HepG2 (cell line): ENCODE data around the gene PDGFA. TPM values are rescaled to one million over a fixed set of nuclear protein-coding genes. Genes with fewer than 3 reads are reported as not detected.

Experiments
- ATAC-seq: fragments of 200-7000 bp; cut with Tn5 transposase; 3 replicates; pipeline ENCODE4 v1.9.1; 2020; ENCODE audit warnings: mild to moderate bottlenecking, moderate library complexity
- BruUV-seq: library from RNA; stranded (reverse); fragments of 400-500 nt; replicated peaks from 2 replicates; lab custom pipeline; 2021; lab: Mats Ljungman, UMichigan
- CTCF ChIA-PET: fragments of 300-600 bp; formaldehyde crosslinking; extraction: SDS; loops from one replicate; lab custom pipeline; 2021; ENCODE audit warnings: low total read pairs, inconsistent platforms, low intra/inter-chr PET ratio; lab: Yijun Ruan, JAX
- POLR2A ChIA-PET: fragments of 350-600 bp; sonication (Branson Sonifier 250); formaldehyde crosslinking; loops from one replicate; lab custom pipeline; 2020; ENCODE audit warnings: antibody characterized with exemption, inconsistent platforms; lab: Yijun Ruan, JAX
- DNase-seq: peaks from one replicate; pipeline ENCODE4 v3.0.0-alpha.2; 2015; ENCODE audit warnings: low spot score
- FAIRE-seq: peaks from 3 replicates; lab custom pipeline; 2011; peaks lifted over from hg19 to GRCh38; lab: Jason Lieb, UNC
- H2AFZ ChIP-seq: one replicate; pipeline ENCODE4 v1.6.1; 2011; ENCODE audit warnings: low read length, inconsistent platforms
- H3K27ac ChIP-seq: fragments of 300-600 bp; 3 replicates; pipeline ENCODE4 v1.8.0; 2011; ENCODE audit warnings: mixed run types, mild to moderate bottlenecking, mixed read lengths, low read length, inconsistent platforms; ENCODE audit not compliant: insufficient read depth; ENCODE audit errors: extremely low read length
- H3K27me3 ChIP-seq, 2 experiments: fragments of 200-600 bp in 1 of 2; 2 replicates in 1 of 2; 3 replicates in 1 of 2; pipeline versions ENCODE4 v1.6.0 to v1.8.0; 2011; ENCODE audit warnings: low read length in 2 of 2, mild to moderate bottlenecking in 2 of 2, moderate library complexity in 2 of 2, inconsistent platforms in 1 of 2; ENCODE audit not compliant: insufficient read depth in 2 of 2, control insufficient read depth in 1 of 2
- H3K36me3 ChIP-seq, 2 experiments: fragments of 200-600 bp in 1 of 2; replicated peaks in 1 of 2; 2 replicates in 1 of 2; 3 replicates in 1 of 2; pipeline versions ENCODE4 v1.5.1 to v1.8.0; 2011; ENCODE audit warnings: low read length in 2 of 2, inconsistent platforms in 1 of 2; ENCODE audit not compliant: insufficient read depth in 2 of 2, control insufficient read depth in 1 of 2
- H3K4me1 ChIP-seq: 2 replicates; pipeline ENCODE4 v1.5.1; 2012; ENCODE audit warnings: low read length, inconsistent platforms; ENCODE audit not compliant: insufficient read depth
- H3K4me2 ChIP-seq: 2 replicates; pipeline ENCODE4 v1.6.0; 2011; ENCODE audit warnings: low read depth, low read length, inconsistent platforms
- H3K4me3 ChIP-seq, 3 experiments: fragments of 200-600 bp in 1 of 3; sonication (generic), shearing (Covaris generic) in 1 of 3; replicated peaks in 1 of 3; 2 replicates each; pipeline ENCODE4 v1.5.1; 2011 to 2016; ENCODE audit warnings: low read length in 3 of 3, inconsistent platforms in 2 of 3, low read depth in 2 of 3, mild to moderate bottlenecking in 2 of 3, control low read depth in 1 of 3, mixed read lengths in 1 of 3; ENCODE audit not compliant: insufficient read depth in 1 of 3
- H3K79me2 ChIP-seq: one replicate; pipeline ENCODE4 v1.6.1; 2011; ENCODE audit warnings: low read length, inconsistent platforms; ENCODE audit not compliant: insufficient read depth
- H3K9ac ChIP-seq: 2 replicates; pipeline ENCODE4 v1.6.0; 2011; ENCODE audit warnings: mild to moderate bottlenecking, low read depth, low read length, inconsistent platforms; ENCODE audit not compliant: insufficient read depth
- H3K9me3 ChIP-seq: 2 replicates; pipeline ENCODE4 v1.5.1; 2012; ENCODE audit warnings: mild to moderate bottlenecking, low read length
- H4K20me1 ChIP-seq: 2 replicates; pipeline ENCODE4 v1.6.0; 2011; ENCODE audit warnings: inconsistent platforms, mild to moderate bottlenecking, low read length, moderate library complexity; ENCODE audit not compliant: insufficient read depth
- ELF3 ChIP-seq: IDR thresholded peaks from 2 replicates; pipeline ENCODE4 v1.6.1; 2016; ENCODE audit warnings: missing genetic modification reagents, missing compliant biosample characterization
- ETV5 ChIP-seq: IDR thresholded peaks from 2 replicates; pipeline ENCODE4 v1.6.1; 2018; ENCODE audit warnings: missing biosample characterization, missing genetic modification reagents, inconsistent platforms, borderline replicate concordance
- MAX ChIP-seq: IDR thresholded peaks from 2 replicates; pipeline ENCODE4 v1.6.1; 2012; ENCODE audit warnings: inconsistent platforms
- NPAS2 ChIP-seq: sonication (generic); formaldehyde crosslinking; IDR thresholded peaks from 2 replicates; pipeline ENCODE4 v1.8.0; 2022; ENCODE audit warnings: mild to moderate bottlenecking, missing genetic modification reagents, borderline replicate concordance
- NR2C2 ChIP-seq: sonication (generic); formaldehyde crosslinking; IDR thresholded peaks from 2 replicates; pipeline ENCODE4 v1.4.0; 2020; ENCODE audit warnings: missing genetic modification reagents, mild to moderate bottlenecking, moderate library complexity, borderline replicate concordance
- PRDM10 ChIP-seq: sonication (generic); formaldehyde crosslinking; IDR thresholded peaks from 2 replicates; pipeline ENCODE4 v1.4.0; 2020; ENCODE audit warnings: low read depth, missing genetic modification reagents
- SRSF1 ChIP-seq: fragments of 200-400 bp; formaldehyde crosslinking; optimal IDR thresholded peaks from 2 replicates; pipeline ENCODE3; 2017; ENCODE audit warnings: mild to moderate bottlenecking, low read depth, low read length, moderate library complexity
- WGBS: methylation state at CpG from one replicate; pipeline ENCODE4 v1.1.6; 2017; ENCODE audit warnings: low lambda C conversion rate; 5-methylcytosine and 5-hydroxymethylcytosine counted together
- in situ Hi-C: cut with HindIII; loops from 2 replicates; pipeline ENCODE4 v1.10.0; 2017; ENCODE audit warnings: low pct_unique_long_range_greater_than_20kb; ENCODE audit not compliant: extremely low pct_ligation_motif_present
- intact Hi-C: fragments of 100-400 bp; cut with micrococcal nuclease; formaldehyde crosslinking; loops from one replicate; pipeline ENCODE4 v1.10.0; 2022; ENCODE audit not compliant: unreplicated experiment
- polyA plus RNA-seq, 8 experiments: library from polyadenylated mRNA; depleted of rRNA in 3 of 8; stranded (reverse) in 7 of 8; unstranded in 1 of 8; fragments of >200 nt; fragmentation: Illumina TruSeq in 4 of 8; extraction: Trizol in 4 of 8; gene quantifications; 2 replicates each; pipeline versions ENCODE4 v1.2.1 to v1.2.3, GENCODE V29; 2011 to 2016; ENCODE audit warnings: low read depth in 4 of 8, missing spikeins in 1 of 8, mixed read lengths in 1 of 8; ENCODE audit not compliant: insufficient read depth in 1 of 8
- total RNA-seq, 5 experiments: library from RNA; depleted of rRNA; stranded (reverse); fragments of >200 nt; fragmentation: Illumina TruSeq; extraction: Trizol; gene quantifications; 2 replicates each; pipeline ENCODE4 v1.2.3, GENCODE V29; 2016; ENCODE audit warnings: low read depth in 1 of 5
- TF ChIP-seq, protein P1 (sequence below): sonication (generic); formaldehyde crosslinking; IDR thresholded peaks from 2 replicates; pipeline ENCODE4 v1.4.0; 2020; ENCODE audit warnings: missing genetic modification reagents
- TF ChIP-seq, protein P2 (sequence below): sonication (generic); formaldehyde crosslinking; IDR thresholded peaks from 2 replicates; pipeline ENCODE4 v1.5.0; 2020; ENCODE audit warnings: mild to moderate bottlenecking, missing genetic modification reagents

PDGFA gene
- total and polyA plus RNA-seq, 2 of the 13 experiments (the other 11 are each of a cell fraction or from before 2014, with no cell fraction given): 1.5 to 3.4 TPM

DNA sequence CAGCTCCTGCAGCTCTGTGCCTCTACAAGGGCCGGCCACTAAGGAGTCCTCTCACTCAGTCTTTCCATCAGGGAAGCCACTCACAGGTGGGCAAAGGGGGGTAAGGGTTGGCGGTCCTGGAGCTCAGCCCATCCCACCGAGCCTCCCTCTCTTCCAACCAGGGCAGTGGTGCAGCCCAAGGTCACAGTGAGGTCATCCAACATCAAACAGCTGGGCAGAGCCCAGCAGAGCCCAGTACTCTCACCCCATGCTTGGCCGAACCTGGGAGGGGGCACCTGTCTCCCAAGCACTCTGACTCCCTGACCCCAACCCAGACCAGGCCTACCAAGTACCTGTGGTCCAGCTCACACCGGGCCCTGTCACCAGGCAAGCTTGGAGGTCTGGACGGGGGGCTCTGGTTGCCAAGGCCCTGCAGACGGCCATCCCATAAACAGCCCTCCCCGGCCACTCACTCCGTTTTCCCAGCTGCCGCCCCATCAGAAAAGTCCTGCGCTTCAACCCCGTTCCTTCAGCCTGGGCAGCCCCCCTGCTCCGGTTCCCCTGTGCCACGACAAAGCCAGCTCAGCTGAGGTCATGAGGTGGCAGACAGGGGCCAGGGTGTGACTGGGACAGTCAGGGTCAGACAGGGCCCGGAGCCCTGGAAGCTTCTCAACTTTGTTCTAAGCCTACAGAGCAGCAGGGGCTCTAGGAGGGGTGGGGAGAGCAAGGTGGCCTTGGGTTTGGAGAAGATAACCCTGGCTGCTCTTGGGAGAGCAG is 27.5 kb downstream of the PDGFA start (continued):
- peak; percentile 80; the same call in 1 of the 2 replicates for TF ChIP-seq PRDM10 (CRISPR knock-in tag)

DNA sequence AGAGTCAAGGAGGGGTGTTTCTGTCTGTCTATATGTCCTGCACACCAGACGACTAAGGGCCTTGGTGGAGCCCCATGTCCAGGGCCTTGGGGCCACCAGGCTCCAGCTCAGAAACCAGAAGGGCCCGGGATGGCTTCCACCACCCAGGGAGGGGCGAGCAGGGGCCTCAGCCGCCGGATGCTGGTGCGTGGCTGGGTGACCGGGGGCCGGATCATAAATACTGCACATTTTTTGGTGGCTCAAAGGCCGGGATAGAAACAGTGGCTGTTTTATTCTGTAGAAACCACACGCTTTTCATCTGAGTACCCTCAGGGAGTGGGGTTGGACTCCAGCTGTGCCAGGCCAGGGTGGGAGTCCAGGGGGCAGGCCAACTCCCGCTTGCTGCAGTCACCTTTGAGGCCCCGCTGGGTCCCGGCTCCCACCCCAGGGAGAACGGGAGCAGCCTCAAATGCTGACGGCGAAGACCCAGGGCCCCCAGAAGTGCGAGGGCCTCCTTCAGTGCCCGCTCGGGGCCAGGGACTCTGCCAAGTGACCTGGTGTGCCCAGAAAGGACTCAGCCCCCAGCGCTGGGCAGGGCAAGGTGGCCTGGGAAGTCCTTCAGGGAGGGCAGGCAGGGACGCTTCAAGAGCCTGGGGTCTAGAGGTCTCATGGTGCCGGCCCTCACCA is 28.2 kb downstream of the PDGFA start:
- Histone ChIP-seq H3K27me3 (peaks cover 2 to 5% of the 10 kb centered on the region in 2 experiments; a peak in 2 of 5 replicates), H3K9me3 (no peaks in the 10 kb centered on the region), H3K4me3 (peak overlapping the region in 2 of 3 experiments; percentile 7 to 57; a peak in 2 of 6 replicates), H3K9ac (peak overlapping the region; percentile 26; the same call in 1 of the 2 replicates), H3K36me3 (no peaks in the 10 kb centered on the region), H2AFZ (no peak overlapping the region), H3K27ac (no peak overlapping the region), H4K20me1 (no peaks in the 10 kb centered on the region), H3K4me2 (peak overlapping the region; percentile 65), H3K79me2 (no peaks in the 10 kb centered on the region), H3K4me1 (peaks cover 49% of the 10 kb centered on the region)
- in situ Hi-C loops: no loop called here
- DNase-seq (peak; percentile 48), ATAC-seq (peak; percentile 27), FAIRE-seq (no peak)
- ChIA-PET POLR2A (interaction anchor here (1.3 kb wide), 2 partner anchors 19 to 120 kb away, joined by 4 to 5 read pairs; no protein-coding TSS in a partner anchor), CTCF (no interaction called here)
- intact Hi-C loops: no loop called here
- 0% methylated on average over 7 of the region's 22 CpGs for WGBS
- BruUV-seq: no TSS peak
- peak; percentile 16; the same call in 1 of the 2 replicates for TF ChIP-seq ETV5 (CRISPR knock-in tag)
- no peak for TF ChIP-seq NPAS2 (CRISPR knock-in tag)
- TF ChIP-seq, protein P1, sequence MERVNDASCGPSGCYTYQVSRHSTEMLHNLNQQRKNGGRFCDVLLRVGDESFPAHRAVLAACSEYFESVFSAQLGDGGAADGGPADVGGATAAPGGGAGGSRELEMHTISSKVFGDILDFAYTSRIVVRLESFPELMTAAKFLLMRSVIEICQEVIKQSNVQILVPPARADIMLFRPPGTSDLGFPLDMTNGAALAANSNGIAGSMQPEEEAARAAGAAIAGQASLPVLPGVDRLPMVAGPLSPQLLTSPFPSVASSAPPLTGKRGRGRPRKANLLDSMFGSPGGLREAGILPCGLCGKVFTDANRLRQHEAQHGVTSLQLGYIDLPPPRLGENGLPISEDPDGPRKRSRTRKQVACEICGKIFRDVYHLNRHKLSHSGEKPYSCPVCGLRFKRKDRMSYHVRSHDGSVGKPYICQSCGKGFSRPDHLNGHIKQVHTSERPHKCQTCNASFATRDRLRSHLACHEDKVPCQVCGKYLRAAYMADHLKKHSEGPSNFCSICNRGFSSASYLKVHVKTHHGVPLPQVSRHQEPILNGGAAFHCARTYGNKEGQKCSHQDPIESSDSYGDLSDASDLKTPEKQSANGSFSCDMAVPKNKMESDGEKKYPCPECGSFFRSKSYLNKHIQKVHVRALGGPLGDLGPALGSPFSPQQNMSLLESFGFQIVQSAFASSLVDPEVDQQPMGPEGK (CRISPR knock-in tag): peak; percentile 85
- peak; percentile 15; the same call in 1 of the 2 replicates for TF ChIP-seq MAX
- TF ChIP-seq, protein P2, sequence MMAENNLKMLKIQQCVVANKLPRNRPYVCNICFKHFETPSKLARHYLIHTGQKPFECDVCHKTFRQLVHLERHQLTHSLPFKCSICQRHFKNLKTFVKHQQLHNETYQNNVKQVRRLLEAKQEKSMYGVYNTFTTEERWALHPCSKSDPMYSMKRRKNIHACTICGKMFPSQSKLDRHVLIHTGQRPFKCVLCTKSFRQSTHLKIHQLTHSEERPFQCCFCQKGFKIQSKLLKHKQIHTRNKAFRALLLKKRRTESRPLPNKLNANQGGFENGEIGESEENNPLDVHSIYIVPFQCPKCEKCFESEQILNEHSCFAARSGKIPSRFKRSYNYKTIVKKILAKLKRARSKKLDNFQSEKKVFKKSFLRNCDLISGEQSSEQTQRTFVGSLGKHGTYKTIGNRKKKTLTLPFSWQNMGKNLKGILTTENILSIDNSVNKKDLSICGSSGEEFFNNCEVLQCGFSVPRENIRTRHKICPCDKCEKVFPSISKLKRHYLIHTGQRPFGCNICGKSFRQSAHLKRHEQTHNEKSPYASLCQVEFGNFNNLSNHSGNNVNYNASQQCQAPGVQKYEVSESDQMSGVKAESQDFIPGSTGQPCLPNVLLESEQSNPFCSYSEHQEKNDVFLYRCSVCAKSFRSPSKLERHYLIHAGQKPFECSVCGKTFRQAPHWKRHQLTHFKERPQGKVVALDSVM: no peak
- TF ChIP-seq ELF3 (CRISPR knock-in tag): no peak
- peak; percentile 13 for TF ChIP-seq SRSF1
- 0 out of 2 replicates have a peak, but pooled peaks have one; percentile 11 for TF ChIP-seq NR2C2 (CRISPR knock-in tag)
